Coronary artery (tissue), 2 donors: ENCODE data around the gene E2F4.

Experiments
- DNase-seq: peaks from one replicate; pipeline ENCODE4 v3.0.0-alpha.2; 2017; ENCODE audit warnings: low spot score
- H3K27ac ChIP-seq, 2 donors: fragments of 200-600 bp; sonication (generic); one replicate each; pipeline ENCODE4 v1.5.1; 2016 to 2019
- H3K4me3 ChIP-seq: fragments of 200-600 bp; sonication (generic); 2 replicates; pipeline ENCODE4 v1.5.1; 2016; ENCODE audit warnings: mild to moderate bottlenecking, moderate library complexity
- TF ChIP-seq, protein P1 (sequence below): fragments of 200-600 bp; sonication (generic); IDR thresholded peaks from one replicate; pipeline ENCODE4 v1.5.1; 2019; ENCODE audit warnings: antibody characterized with exemption

The E2F4 gene

DNA sequence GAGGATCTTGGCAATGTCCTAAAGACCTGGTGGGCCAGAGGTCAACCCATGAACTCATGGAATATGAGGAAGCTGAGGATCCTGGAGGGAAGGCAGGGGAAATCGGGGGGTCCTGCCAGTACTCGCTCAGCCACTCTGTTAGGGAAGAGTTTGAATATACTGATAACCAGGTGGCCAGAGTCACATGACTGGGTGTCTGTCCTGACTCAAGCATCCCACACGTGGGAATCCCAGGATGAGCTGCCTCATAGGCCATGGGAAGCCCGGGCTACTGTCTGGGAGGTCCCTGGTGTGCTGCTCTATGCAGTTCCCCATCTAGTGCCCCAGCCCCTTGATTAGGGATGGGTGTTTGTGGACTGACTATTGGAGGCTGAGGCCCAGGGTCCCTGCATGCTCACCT is 3.6 kb upstream of the E2F4 start:
- TF ChIP-seq, protein P1, sequence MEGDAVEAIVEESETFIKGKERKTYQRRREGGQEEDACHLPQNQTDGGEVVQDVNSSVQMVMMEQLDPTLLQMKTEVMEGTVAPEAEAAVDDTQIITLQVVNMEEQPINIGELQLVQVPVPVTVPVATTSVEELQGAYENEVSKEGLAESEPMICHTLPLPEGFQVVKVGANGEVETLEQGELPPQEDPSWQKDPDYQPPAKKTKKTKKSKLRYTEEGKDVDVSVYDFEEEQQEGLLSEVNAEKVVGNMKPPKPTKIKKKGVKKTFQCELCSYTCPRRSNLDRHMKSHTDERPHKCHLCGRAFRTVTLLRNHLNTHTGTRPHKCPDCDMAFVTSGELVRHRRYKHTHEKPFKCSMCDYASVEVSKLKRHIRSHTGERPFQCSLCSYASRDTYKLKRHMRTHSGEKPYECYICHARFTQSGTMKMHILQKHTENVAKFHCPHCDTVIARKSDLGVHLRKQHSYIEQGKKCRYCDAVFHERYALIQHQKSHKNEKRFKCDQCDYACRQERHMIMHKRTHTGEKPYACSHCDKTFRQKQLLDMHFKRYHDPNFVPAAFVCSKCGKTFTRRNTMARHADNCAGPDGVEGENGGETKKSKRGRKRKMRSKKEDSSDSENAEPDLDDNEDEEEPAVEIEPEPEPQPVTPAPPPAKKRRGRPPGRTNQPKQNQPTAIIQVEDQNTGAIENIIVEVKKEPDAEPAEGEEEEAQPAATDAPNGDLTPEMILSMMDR, result no peak
- Histone ChIP-seq H3K27ac (no peak overlapping the region), H3K4me3 (no peak overlapping the region)
- no peak for DNase-seq

DNA sequence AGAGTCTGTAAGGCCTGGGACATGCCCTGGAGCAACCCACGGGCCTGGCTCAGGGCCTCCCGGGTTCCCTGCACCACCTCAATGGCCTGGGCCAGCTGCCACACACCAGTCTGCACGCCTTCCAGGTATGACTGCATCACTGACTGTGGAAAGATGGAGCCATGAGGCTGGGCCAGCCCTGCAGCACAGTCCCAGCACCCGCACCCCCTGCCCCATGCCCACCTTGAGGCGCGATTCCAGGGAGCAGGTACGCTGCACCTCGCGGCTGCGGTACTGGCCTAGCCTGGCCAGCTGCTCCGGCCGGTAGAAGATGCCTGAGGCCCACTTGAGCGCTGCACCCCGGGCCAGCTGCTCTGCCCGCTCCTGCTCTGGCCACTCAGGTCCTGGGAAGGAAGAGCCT is 3.2 kb upstream of the E2F4 start:
- TF ChIP-seq, protein P1, result no peak
- H3K4me3 ChIP-seq, result no peak overlapping the region
- no peak for DNase-seq
- no peak overlapping the region for H3K27ac ChIP-seq

DNA sequence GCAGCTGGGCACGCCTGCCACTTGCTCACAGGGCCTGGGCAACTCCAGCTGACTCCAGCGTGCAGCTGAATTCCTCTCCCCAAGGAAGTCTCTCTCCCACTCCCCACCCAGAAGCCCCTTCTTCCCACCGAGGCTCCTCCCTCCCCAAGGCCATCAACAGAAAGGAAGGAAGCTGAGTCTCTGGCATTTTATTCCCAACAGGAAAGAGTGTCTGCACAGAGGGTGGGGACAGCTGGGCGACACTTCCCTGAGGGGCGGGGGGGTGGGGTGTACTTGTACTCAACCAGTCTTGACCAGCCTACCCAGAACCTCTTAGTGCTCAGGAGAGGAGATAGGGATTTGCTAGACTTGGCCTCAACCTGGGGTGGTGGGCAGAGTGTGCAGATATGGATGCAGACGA is 1.9 kb upstream of the E2F4 start, which contains the start of gene EXOC3L1:
TSS of gene EXOC3L1 (minus strand) at position 96 of the 400 bp plus-strand sequence. CDS start 460 bp downstream, outside the sequence.
- Histone ChIP-seq H3K4me3 (no peak within 1 kb of the TSS), H3K27ac (no peak within 1 kb of the TSS)
- DNase-seq, result no peak
- TF ChIP-seq, protein P1, result no peak

DNA sequence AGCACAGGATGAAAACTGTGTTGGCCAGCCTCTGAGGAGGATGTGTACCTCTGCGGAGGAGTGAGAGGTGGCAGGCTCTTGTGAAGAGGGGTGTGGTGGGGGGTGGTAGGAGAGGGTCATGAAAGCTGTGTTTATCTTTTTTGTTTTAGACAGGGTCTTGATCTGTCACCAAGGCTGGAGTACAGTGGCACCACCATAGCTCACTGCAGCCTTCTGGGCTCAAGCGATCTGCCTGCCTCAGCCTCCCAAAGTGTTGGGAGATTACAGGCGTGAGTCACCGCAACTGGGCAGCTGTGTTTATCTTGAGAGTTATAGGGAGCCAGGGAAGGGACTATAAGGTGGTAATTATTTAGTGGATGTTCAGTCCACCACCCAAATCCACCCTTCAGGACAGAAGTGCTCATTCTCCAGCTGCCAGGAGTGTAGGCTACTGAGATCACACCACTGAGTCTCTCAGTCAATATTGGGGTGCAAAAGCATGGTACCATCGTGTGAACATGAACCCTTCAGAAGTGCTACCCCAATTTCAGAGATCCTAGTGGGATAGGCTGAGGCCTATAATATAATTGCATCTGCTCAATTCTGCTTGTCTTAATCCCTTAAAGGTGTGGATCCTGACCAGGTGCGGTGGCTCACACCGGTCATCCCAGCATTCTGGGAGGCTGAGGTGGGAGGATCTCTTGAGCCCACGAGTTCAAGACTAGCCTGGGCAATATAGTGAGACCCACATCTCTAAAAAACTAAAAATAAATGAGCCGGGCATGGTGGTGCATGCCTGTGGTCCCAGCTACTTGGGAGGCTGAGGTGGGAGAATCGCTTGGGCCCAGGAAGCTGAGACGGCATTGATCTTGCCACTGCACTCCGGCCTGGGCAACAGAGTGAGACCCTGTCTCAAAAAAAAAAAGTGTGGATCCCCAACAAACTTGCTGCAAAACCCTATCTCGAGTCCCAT is 1.2 kb upstream of the E2F4 start:
- no peak for DNase-seq
- no peak overlapping the region for H3K4me3 ChIP-seq
- H3K27ac ChIP-seq, result no peak overlapping the region
- TF ChIP-seq, protein P1, result no peak

DNA sequence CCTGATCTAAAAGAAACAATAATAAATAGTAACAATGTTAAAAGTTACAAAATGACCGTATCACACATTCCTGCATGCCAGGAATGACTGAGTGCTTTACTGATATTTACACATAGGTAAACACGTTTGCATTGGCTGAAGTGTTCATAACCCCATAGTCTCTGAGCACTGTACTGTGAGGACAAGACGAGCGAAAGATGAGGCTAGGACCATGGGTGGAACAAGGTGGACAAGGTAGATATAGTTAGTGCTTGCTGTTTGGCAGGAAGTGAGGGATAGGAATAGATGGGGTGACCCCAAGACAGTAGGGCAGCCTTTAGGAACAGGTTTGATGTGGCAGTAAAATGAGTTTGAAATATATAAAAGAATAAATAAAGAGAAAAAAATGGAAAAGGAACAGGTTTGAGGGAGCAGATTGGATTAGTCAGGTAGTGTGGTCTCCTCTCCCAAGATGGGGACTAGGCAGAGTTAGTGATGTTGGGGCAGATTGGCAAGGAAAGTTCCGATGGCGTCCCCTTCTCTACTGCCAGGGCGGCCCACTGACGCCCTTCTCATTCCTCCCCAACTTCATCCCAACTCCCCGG is 452 bp upstream of the E2F4 start:
- peak overlapping the region; percentile 96 for H3K4me3 ChIP-seq
- no peak for DNase-seq
- H3K27ac ChIP-seq, result no peak overlapping the region
- TF ChIP-seq, protein P1, result no peak

DNA sequence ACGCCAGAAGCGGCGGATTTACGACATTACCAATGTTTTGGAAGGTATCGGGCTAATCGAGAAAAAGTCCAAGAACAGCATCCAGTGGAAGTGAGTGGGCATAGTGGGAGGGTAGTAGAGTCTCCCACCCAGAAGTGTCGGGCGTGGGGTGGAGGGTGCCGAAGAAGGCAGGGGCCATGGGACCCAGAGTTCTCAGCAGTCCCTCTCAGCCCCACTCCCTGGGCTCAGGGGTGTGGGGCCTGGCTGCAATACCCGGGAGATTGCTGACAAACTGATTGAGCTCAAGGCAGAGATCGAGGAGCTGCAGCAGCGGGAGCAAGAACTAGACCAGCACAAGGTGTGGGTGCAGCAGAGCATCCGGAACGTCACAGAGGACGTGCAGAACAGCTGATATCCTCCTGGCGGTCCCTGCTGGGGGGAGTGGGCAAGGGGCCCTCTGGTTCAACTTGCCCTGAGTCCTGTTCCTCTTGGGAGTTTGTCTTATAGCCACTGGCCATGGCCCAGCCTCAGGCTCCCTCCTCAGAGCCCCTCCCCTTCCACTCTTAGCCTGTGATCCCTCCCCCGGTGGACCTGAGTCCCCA is 916 bp downstream of the E2F4 start:
- no peak for DNase-seq
- H3K27ac ChIP-seq, result peak overlapping the region in 1 of 2 donors; percentile 86
- TF ChIP-seq, protein P1, result no peak
- H3K4me3 ChIP-seq, result peak overlapping the region; percentile 96
